HepG2 (cell line): ENCODE results near the gene TMEM229B. TPM values are rescaled to one million over a fixed set of nuclear protein-coding genes. Genes with fewer than 3 reads are reported as not detected.
A peak's percentile ranks its signal among the peaks of the same experiment; 100 is the strongest.

Source experiments
- BHLHE40 ChIP-seq: IDR thresholded peaks from 2 replicates; pipeline ENCODE4 v1.6.1; 2011; ENCODE audit warnings: low read length, improper control_type of control experiment
- KLF16 ChIP-seq, 2 experiments: sonication (generic) in 1 of 2; formaldehyde crosslinking in 1 of 2; IDR thresholded peaks; 2 replicates each; pipeline versions ENCODE4 v1.6.1 to v1.8.0; 2016 to 2023; ENCODE audit warnings: missing genetic modification reagents in 2 of 2, missing compliant biosample characterization in 1 of 2
- NR2C2 ChIP-seq: sonication (generic); formaldehyde crosslinking; IDR thresholded peaks from 2 replicates; pipeline ENCODE4 v1.4.0; 2020; ENCODE audit warnings: missing genetic modification reagents, mild to moderate bottlenecking, moderate library complexity, borderline replicate concordance
- NR2F1 ChIP-seq, 2 experiments: fragments of 450-650 bp in 1 of 2; formaldehyde crosslinking in 1 of 2; IDR thresholded peaks; 2 replicates each; pipeline versions ENCODE4 v1.5.0 to v1.6.1; 2016 to 2020; ENCODE audit warnings: mild to moderate bottlenecking in 1 of 2, missing compliant biosample characterization in 1 of 2, missing genetic modification reagents in 1 of 2, moderate library complexity in 1 of 2
- PITX1 ChIP-seq: sonication (generic); formaldehyde crosslinking; IDR thresholded peaks from 2 replicates; pipeline ENCODE4 v1.5.1; 2020; ENCODE audit warnings: mild to moderate bottlenecking, missing genetic modification reagents
- SOX13 ChIP-seq, 3 experiments: fragments of 450-650 bp in 1 of 3; sonication (generic) in 1 of 3; formaldehyde crosslinking in 1 of 3; IDR thresholded peaks in 2 of 3; conservative IDR thresholded peaks in 1 of 3; 2 replicates each; pipeline versions ENCODE4 v1.5.0 to v1.6.1; 2016 to 2020; ENCODE audit warnings: antibody characterized with exemption in 1 of 3, mild to moderate bottlenecking in 1 of 3, missing compliant biosample characterization in 1 of 3, missing genetic modification reagents in 1 of 3, moderate library complexity in 1 of 3
- TBP ChIP-seq: sonication (generic); formaldehyde crosslinking; IDR thresholded peaks from 2 replicates; pipeline ENCODE4 v1.5.0; 2020; ENCODE audit warnings: missing genetic modification reagents
- WIZ ChIP-seq: sonication (generic); formaldehyde crosslinking; IDR thresholded peaks from 2 replicates; pipeline ENCODE4 v1.5.1; 2020; ENCODE audit warnings: mild to moderate bottlenecking, missing genetic modification reagents
- ZBTB7B ChIP-seq: sonication (generic); formaldehyde crosslinking; IDR thresholded peaks from 2 replicates; pipeline ENCODE4 v1.4.0; 2020; ENCODE audit warnings: missing genetic modification reagents
- ZNF138 ChIP-seq: sonication (generic); formaldehyde crosslinking; IDR thresholded peaks from 2 replicates; pipeline ENCODE4 v1.5.0; 2020; ENCODE audit warnings: mild to moderate bottlenecking, low read depth, missing genetic modification reagents
- ZNF431 ChIP-seq: sonication (generic); formaldehyde crosslinking; IDR thresholded peaks from 2 replicates; pipeline ENCODE4 v1.9.0; 2022; ENCODE audit warnings: missing genetic modification reagents, low read depth, mild to moderate bottlenecking, borderline replicate concordance
- ZNF460 ChIP-seq: sonication (generic); formaldehyde crosslinking; IDR thresholded peaks from 2 replicates; pipeline ENCODE4 v1.5.1; 2020; ENCODE audit warnings: missing genetic modification reagents, mild to moderate bottlenecking, borderline replicate concordance
- polyA plus RNA-seq, 8 experiments: library from polyadenylated mRNA; depleted of rRNA in 3 of 8; stranded (reverse) in 7 of 8; unstranded in 1 of 8; fragments of >200 nt; fragmentation: Illumina TruSeq in 4 of 8; extraction: Trizol in 4 of 8; gene quantifications; 2 replicates each; pipeline versions ENCODE4 v1.2.1 to v1.2.3, GENCODE V29; 2011 to 2016; ENCODE audit warnings: low read depth in 4 of 8, missing spikeins in 1 of 8, mixed read lengths in 1 of 8; ENCODE audit not compliant: insufficient read depth in 1 of 8
- total RNA-seq, 5 experiments: library from RNA; depleted of rRNA; stranded (reverse); fragments of >200 nt; fragmentation: Illumina TruSeq; extraction: Trizol; gene quantifications; 2 replicates each; pipeline ENCODE4 v1.2.3, GENCODE V29; 2016; ENCODE audit warnings: low read depth in 1 of 5
- TF ChIP-seq, protein P1 (sequence below): sonication (generic); formaldehyde crosslinking; IDR thresholded peaks from 2 replicates; pipeline ENCODE4 v1.5.0; 2020; ENCODE audit warnings: mild to moderate bottlenecking, missing genetic modification reagents
- TF ChIP-seq, protein P2 (sequence below): sonication (generic); formaldehyde crosslinking; IDR thresholded peaks from 2 replicates; pipeline ENCODE4 v1.8.0; 2022; ENCODE audit warnings: low read depth, missing genetic modification reagents
- TF ChIP-seq, protein P3 (sequence below): IDR thresholded peaks from 2 replicates; pipeline ENCODE4 v1.4.0; 2020; ENCODE audit warnings: mild to moderate bottlenecking, missing genetic modification reagents
- TF ChIP-seq, protein P4 (sequence below): sonication (generic); formaldehyde crosslinking; IDR thresholded peaks from 2 replicates; pipeline ENCODE4 v1.4.0; 2020; ENCODE audit warnings: low read depth, mild to moderate bottlenecking, missing genetic modification reagents

TMEM229B gene
- total and polyA plus RNA-seq, 2 of the 13 experiments (the other 11 are each of a cell fraction or from before 2014, with no cell fraction given): 0.69 to 1.1 TPM

DNA sequence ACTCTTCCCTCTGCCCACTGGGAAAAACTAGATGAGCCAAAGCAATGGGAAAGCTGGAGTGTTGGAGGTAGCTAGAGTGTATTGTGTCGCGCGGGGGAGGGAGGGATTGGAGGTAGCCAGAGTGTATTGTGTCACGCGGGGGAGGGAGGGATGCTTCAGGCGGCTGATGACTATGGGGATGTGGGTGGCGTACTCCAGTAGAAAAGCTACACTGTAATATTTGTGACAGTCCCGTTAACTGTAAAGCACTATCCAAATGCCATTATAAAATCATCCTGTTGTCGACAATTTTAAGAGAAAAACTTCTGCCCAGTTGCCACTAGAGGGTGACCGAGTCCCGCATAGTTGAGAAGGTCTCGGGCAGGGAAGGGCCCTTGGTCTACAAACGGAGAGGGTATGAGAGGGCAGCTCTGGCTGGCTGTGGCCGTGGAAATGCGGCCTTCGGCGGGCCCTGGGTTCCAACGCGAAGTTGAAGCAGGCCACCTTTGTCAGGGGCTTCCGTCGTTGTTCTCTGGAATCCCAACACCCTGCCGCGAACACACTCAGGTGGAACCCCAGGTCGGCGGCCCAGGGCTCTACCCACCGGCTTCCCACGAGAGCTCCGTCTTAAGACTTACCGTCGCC is 61.4 kb downstream of the TMEM229B start (continued):
- TF ChIP-seq ZNF460 (CRISPR knock-in tag) (no peak), PITX1 (CRISPR knock-in tag) (no peak), ZNF431 (CRISPR knock-in tag) (no peak), BHLHE40 (no peak), TBP (no peak), KLF16 (CRISPR knock-in tag; IDR thresholded peaks at IDR 0.05) (0 out of 4 replicates have a peak, but pooled peaks of 1 of the 2 experiments have one; percentile 24), NR2F1 (CRISPR knock-in tag; IDR thresholded peaks at IDR 0.05) (no peak), SOX13 (IDR thresholded peaks at IDR 0.05) (no peak), SOX13 (CRISPR knock-in tag; conservative IDR thresholded peaks at IDR 0.05 in 1 of 2, IDR thresholded peaks at IDR 0.05 in 1 of 2) (no peak), WIZ (CRISPR knock-in tag) (no peak), ZBTB7B (0 out of 2 replicates have a peak, but pooled peaks have one; percentile 25), ZNF138 (CRISPR knock-in tag) (no peak), NR2C2 (CRISPR knock-in tag) (no peak)
- TF ChIP-seq, protein P1, sequence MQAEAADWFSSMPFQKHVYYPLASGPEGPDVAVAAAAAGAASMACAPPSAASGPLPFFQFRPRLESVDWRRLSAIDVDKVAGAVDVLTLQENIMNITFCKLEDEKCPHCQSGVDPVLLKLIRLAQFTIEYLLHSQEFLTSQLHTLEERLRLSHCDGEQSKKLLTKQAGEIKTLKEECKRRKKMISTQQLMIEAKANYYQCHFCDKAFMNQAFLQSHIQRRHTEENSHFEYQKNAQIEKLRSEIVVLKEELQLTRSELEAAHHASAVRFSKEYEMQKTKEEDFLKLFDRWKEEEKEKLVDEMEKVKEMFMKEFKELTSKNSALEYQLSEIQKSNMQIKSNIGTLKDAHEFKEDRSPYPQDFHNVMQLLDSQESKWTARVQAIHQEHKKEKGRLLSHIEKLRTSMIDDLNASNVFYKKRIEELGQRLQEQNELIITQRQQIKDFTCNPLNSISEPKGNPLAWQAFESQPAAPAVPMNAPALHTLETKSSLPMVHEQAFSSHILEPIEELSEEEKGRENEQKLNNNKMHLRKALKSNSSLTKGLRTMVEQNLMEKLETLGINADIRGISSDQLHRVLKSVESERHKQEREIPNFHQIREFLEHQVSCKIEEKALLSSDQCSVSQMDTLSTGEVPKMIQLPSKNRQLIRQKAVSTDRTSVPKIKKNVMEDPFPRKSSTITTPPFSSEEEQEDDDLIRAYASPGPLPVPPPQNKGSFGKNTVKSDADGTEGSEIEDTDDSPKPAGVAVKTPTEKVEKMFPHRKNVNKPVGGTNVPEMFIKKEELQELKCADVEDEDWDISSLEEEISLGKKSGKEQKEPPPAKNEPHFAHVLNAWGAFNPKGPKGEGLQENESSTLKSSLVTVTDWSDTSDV (CRISPR knock-in tag): no peak
- TF ChIP-seq, protein P2, sequence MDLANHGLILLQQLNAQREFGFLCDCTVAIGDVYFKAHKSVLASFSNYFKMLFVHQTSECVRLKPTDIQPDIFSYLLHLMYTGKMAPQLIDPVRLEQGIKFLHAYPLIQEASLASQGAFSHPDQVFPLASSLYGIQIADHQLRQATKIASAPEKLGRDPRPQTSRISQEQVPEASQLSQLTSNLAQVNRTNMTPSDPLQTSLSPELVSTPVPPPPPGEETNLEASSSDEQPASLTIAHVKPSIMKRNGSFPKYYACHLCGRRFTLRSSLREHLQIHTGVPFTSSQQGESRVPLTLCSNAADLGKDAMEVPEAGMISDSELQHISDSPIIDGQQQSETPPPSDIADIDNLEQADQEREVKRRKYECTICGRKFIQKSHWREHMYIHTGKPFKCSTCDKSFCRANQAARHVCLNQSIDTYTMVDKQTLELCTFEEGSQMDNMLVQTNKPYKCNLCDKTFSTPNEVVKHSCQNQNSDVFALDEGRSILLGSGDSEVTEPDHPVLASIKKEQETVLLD (CRISPR knock-in tag): no peak
- TF ChIP-seq, protein P3, sequence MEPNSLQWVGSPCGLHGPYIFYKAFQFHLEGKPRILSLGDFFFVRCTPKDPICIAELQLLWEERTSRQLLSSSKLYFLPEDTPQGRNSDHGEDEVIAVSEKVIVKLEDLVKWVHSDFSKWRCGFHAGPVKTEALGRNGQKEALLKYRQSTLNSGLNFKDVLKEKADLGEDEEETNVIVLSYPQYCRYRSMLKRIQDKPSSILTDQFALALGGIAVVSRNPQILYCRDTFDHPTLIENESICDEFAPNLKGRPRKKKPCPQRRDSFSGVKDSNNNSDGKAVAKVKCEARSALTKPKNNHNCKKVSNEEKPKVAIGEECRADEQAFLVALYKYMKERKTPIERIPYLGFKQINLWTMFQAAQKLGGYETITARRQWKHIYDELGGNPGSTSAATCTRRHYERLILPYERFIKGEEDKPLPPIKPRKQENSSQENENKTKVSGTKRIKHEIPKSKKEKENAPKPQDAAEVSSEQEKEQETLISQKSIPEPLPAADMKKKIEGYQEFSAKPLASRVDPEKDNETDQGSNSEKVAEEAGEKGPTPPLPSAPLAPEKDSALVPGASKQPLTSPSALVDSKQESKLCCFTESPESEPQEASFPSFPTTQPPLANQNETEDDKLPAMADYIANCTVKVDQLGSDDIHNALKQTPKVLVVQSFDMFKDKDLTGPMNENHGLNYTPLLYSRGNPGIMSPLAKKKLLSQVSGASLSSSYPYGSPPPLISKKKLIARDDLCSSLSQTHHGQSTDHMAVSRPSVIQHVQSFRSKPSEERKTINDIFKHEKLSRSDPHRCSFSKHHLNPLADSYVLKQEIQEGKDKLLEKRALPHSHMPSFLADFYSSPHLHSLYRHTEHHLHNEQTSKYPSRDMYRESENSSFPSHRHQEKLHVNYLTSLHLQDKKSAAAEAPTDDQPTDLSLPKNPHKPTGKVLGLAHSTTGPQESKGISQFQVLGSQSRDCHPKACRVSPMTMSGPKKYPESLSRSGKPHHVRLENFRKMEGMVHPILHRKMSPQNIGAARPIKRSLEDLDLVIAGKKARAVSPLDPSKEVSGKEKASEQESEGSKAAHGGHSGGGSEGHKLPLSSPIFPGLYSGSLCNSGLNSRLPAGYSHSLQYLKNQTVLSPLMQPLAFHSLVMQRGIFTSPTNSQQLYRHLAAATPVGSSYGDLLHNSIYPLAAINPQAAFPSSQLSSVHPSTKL: no peak; the same call in 1 of the 2 replicates
- TF ChIP-seq, protein P4, sequence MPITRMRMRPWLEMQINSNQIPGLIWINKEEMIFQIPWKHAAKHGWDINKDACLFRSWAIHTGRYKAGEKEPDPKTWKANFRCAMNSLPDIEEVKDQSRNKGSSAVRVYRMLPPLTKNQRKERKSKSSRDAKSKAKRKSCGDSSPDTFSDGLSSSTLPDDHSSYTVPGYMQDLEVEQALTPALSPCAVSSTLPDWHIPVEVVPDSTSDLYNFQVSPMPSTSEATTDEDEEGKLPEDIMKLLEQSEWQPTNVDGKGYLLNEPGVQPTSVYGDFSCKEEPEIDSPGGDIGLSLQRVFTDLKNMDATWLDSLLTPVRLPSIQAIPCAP: no peak
